ENCODE results near the gene PAPOLA. TPM values are rescaled to one million over a fixed set of nuclear protein-coding genes. Genes with fewer than 3 reads are reported as not detected.

Gene PAPOLA
- total and polyA plus RNA-seq, 2 of the 4 experiments (the other 2 are of a cell fraction): 73.8 to 128 TPM

- Histone ChIP-seq H2BK15ac (ENCODE audit: low read depth, low read length) (no peak overlapping the region), H4K91ac (ENCODE audit: insufficient read depth, low read depth, low read length) (no peak overlapping the region), H2AFZ (replicated peaks; ENCODE audit: low read length, poor library complexity) (no peak overlapping the region), H3K27me3 (ENCODE audit: control insufficient read depth, insufficient read depth, low read length) (peaks cover 33% of the 10 kb centered on the region), H3K4me1 (ENCODE audit: control insufficient read depth, insufficient read depth, low read length) (no peaks in the 10 kb centered on the region), H2BK5ac (ENCODE audit: low read depth, low read length, poor library complexity, severe bottlenecking) (no peak overlapping the region), H3K9me3 (ENCODE audit: control insufficient read depth, insufficient read depth, low read length) (no peaks in the 10 kb centered on the region; the same call in 1 of the 2 replicates), H3K14ac (replicated peaks; ENCODE audit: low read depth, low read length) (no peak overlapping the region), H3K18ac (ENCODE audit: low read depth, low read length) (no peak overlapping the region), H3K27ac (ENCODE audit: insufficient read depth, low read length) (no peak overlapping the region), H3K23ac (ENCODE audit: low read depth, low read length) (no peak overlapping the region), H3K9me1 (ENCODE audit: insufficient read depth, low read length) (peaks cover 2% of the 10 kb centered on the region; the same call in 1 of the 2 replicates), H3K79me1 (ENCODE audit: low read depth in 1 of 2, low read length in 2 of 2) (no peaks in the 10 kb centered on the region), H3K9ac (ENCODE audit: low read depth, low read length) (no peak overlapping the region), H2AK9ac (replicated peaks; ENCODE audit: low read depth, low read length, poor library complexity) (no peak overlapping the region), H4K5ac (ENCODE audit: low read depth, low read length) (no peak overlapping the region), H3K4me2 (ENCODE audit: low read depth, low read length) (no peak overlapping the region), H2AK5ac (ENCODE audit: low read depth, low read length) (no peak overlapping the region), H3K4ac (ENCODE audit: low read depth, low read length) (no peak overlapping the region), H3K4me3 (ENCODE audit: insufficient read depth, low read depth, low read length) (no peak overlapping the region), H3K36me3 (ENCODE audit: control insufficient read depth, insufficient read depth, low read length) (no peaks in the 10 kb centered on the region), H2BK120ac (ENCODE audit: low read depth, low read length) (no peak overlapping the region), H4K20me1 (ENCODE audit: insufficient read depth, low read length) (no peaks in the 10 kb centered on the region), H4K8ac (ENCODE audit: low read depth in 2 of 2, low read length in 2 of 2) (no peak overlapping the region), H2BK20ac (ENCODE audit: low read depth, low read length) (no peak overlapping the region), H3K56ac (ENCODE audit: extremely low read depth, insufficient read depth, low read length) (no peak overlapping the region)
- ATAC-seq (ENCODE audit: low read depth): no peak
- dilution Hi-C loops (cut with HindIII; ENCODE audit: low sequenced_read_pairs, unreplicated experiment): no loop called here
- intact Hi-C loops (cut with micrococcal nuclease): no loop called here
- no peak for DNase-seq
- TF ChIP-seq NFE2L2 (IDR thresholded peaks at IDR 0.05; ENCODE audit: low read depth, low read length): no peak
- TF ChIP-seq MAZ (IDR thresholded peaks at IDR 0.05; ENCODE audit: borderline replicate concordance, low read depth, low read length): no peak
- no peak for TF ChIP-seq RFX5 (IDR thresholded peaks at IDR 0.05; ENCODE audit: low read depth, low read length)
- no peak for TF ChIP-seq RCOR1 (IDR thresholded peaks at IDR 0.05; ENCODE audit: insufficient replicate concordance, low read length)
- no peak for TF ChIP-seq FOS (IDR thresholded peaks at IDR 0.05; ENCODE audit: low read depth, low read length)
- BruUV-seq (replicated peaks): no TSS peak
- ChIA-PET POLR2A (ENCODE audit: unreplicated experiment) (interaction anchor here (0.6 kb wide), 1 partner anchor 131 kb away, joined by 3 read pairs; no protein-coding TSS in a partner anchor), CTCF (no interaction called here)
- in situ Hi-C loops (cut with MboI; ENCODE audit: low sequenced_read_pairs): loop anchor here (10.0 kb wide), 1 partner anchor 164 kb away; no protein-coding TSS in a partner anchor
- 76% methylated on average over 4 of the region's 8 CpGs; no CpG with 5 or more reads in 1 of the 2 experiments for WGBS, 2 experiments (ENCODE audit: extremely low coverage in 2 of 2, insufficient read length in 1 of 2)
These were observed 78.8 kb downstream of the PAPOLA start for GRCh38 chr14:96581026-96581425.

All from IMR-90 (cell line).